Endothelial cell of umbilical vein (primary cell): ENCODE data around the gene CLDN5. TPM values are rescaled to one million over a fixed set of nuclear protein-coding genes. Genes with fewer than 3 reads are reported as not detected.

Source experiments
- BruUV-seq: library from RNA; stranded (reverse); fragments of 400-500 nt; replicated peaks from 2 replicates; lab custom pipeline; 2021; lab: Mats Ljungman, UMichigan
- CTCF ChIA-PET: fragments of 300-600, 350-600 bp; sonication (Branson Sonifier 250); formaldehyde crosslinking; loops from one replicate; lab custom pipeline; 2021; ENCODE audit warnings: antibody characterized with exemption, inconsistent platforms; lab: Charles Lee
- POLR2A ChIA-PET: fragments of 300-600, 350-600 bp; sonication (Branson Sonifier 250); formaldehyde crosslinking; loops from one replicate; lab custom pipeline; 2021; ENCODE audit warnings: antibody characterized with exemption, inconsistent platforms; lab: Charles Lee
- DNase-seq: peaks from one replicate; pipeline ENCODE4 v3.0.0-alpha.2; 2011; ENCODE audit warnings: low read depth, low spot score
- FAIRE-seq: peaks from 2 replicates; lab custom pipeline; 2011; peaks lifted over from hg19 to GRCh38; lab: Jason Lieb, UNC
- H2AFZ ChIP-seq: 2 replicates; pipeline ENCODE4 v1.6.0; 2012; ENCODE audit warnings: low read depth, low read length, control low read depth, inconsistent platforms
- H3K27ac ChIP-seq: 2 replicates; pipeline ENCODE4 v1.5.1; 2011; ENCODE audit warnings: low read depth, mild to moderate bottlenecking, control low read depth, low read length, moderate library complexity; ENCODE audit not compliant: insufficient read depth
- H3K27me3 ChIP-seq, 2 experiments: 2 replicates each; pipeline versions ENCODE4 v1.6.0 to v1.6.1; 2011; ENCODE audit warnings: low read length in 2 of 2, mixed read lengths in 1 of 2; ENCODE audit not compliant: control insufficient read depth in 2 of 2, insufficient read depth in 2 of 2
- H3K36me3 ChIP-seq, 2 experiments: 2 replicates in 1 of 2; 3 replicates in 1 of 2; pipeline ENCODE4 v1.5.1; 2011; ENCODE audit warnings: low read length in 2 of 2, mild to moderate bottlenecking in 1 of 2, moderate library complexity in 1 of 2; ENCODE audit not compliant: control insufficient read depth in 2 of 2, insufficient read depth in 2 of 2; ENCODE audit errors: extremely low read depth in 1 of 2
- H3K4me1 ChIP-seq: 3 replicates; pipeline ENCODE4 v1.5.1; 2011; ENCODE audit warnings: mild to moderate bottlenecking, low read length; ENCODE audit not compliant: control insufficient read depth, insufficient read depth; ENCODE audit errors: extremely low read depth
- H3K4me2 ChIP-seq: 2 replicates; pipeline ENCODE4 v1.6.1; 2011; ENCODE audit warnings: low read length, control low read depth, mixed read lengths; ENCODE audit not compliant: insufficient read depth
- H3K4me3 ChIP-seq, 3 experiments: fragments of 200-600 bp in 1 of 3; sonication (generic), shearing (Covaris generic) in 1 of 3; replicated peaks in 1 of 3; 2 replicates each; pipeline ENCODE4 v1.5.1; 2011 to 2016; ENCODE audit warnings: control low read depth in 3 of 3, low read length in 3 of 3, mild to moderate bottlenecking in 2 of 3, inconsistent platforms in 1 of 3, low read depth in 1 of 3, moderate library complexity in 1 of 3; ENCODE audit not compliant: insufficient read depth in 1 of 3
- H3K79me2 ChIP-seq: 2 replicates; pipeline ENCODE4 v1.6.0; 2012; ENCODE audit warnings: low read length, inconsistent platforms; ENCODE audit not compliant: control insufficient read depth, insufficient read depth
- H3K9ac ChIP-seq: replicated peaks from 2 replicates; pipeline ENCODE3; 2011; ENCODE audit warnings: low read length, control low read depth; ENCODE audit not compliant: insufficient read depth; ENCODE audit errors: extremely low read depth
- H3K9me1 ChIP-seq: replicated peaks from 3 replicates; pipeline ENCODE4 v1.6.0; 2011; ENCODE audit warnings: mild to moderate bottlenecking, low read length; ENCODE audit not compliant: control insufficient read depth, insufficient read depth; ENCODE audit errors: extremely low read depth
- H3K9me3 ChIP-seq: replicated peaks from 2 replicates; pipeline ENCODE4 v1.5.1; 2012; ENCODE audit warnings: low read length, inconsistent platforms; ENCODE audit not compliant: control insufficient read depth, insufficient read depth
- H4K20me1 ChIP-seq: replicated peaks from 2 replicates; pipeline ENCODE3; 2011; ENCODE audit warnings: mild to moderate bottlenecking, low read length; ENCODE audit not compliant: control insufficient read depth, insufficient read depth; ENCODE audit errors: extremely low read depth
- EZH2 ChIP-seq: IDR thresholded peaks from 2 replicates; pipeline ENCODE4 v1.6.1; 2012; ENCODE audit warnings: borderline replicate concordance, low read depth, mild to moderate bottlenecking, moderate library complexity, low read length, inconsistent platforms; ENCODE audit not compliant: severe bottlenecking
- GATA2 ChIP-seq: IDR thresholded peaks from 2 replicates; pipeline ENCODE4 v1.7.0; 2011; ENCODE audit warnings: low read depth, mild to moderate bottlenecking, moderate library complexity, mixed read lengths, low read length; ENCODE audit not compliant: insufficient read length, insufficient read depth
- JUN ChIP-seq: IDR thresholded peaks from 2 replicates; pipeline ENCODE4 v1.6.1; 2011; ENCODE audit warnings: borderline replicate concordance, low read depth; ENCODE audit not compliant: insufficient read length, insufficient read depth
- POLR2A ChIP-seq: IDR thresholded peaks from 2 replicates; pipeline ENCODE4 v1.6.1; 2012; ENCODE audit warnings: low read depth, mild to moderate bottlenecking, control low read depth, low read length
- POLR2AphosphoS5 ChIP-seq: IDR thresholded peaks from 2 replicates; pipeline ENCODE4 v1.6.1; 2012; ENCODE audit warnings: low read depth, mild to moderate bottlenecking, control low read depth, low read length, moderate library complexity; ENCODE audit not compliant: insufficient read depth
- dilution Hi-C: fragments of 300-500 bp; cut with MboI; formaldehyde crosslinking; loops from one replicate; pipeline ENCODE4 v1.15.0; 2019; ENCODE audit warnings: low sequenced_read_pairs; ENCODE audit not compliant: extremely low pct_ligation_motif_present
- intact Hi-C: fragments of 100-400 bp; cut with micrococcal nuclease; formaldehyde crosslinking; loops from one replicate; pipeline ENCODE4 v1.10.0; 2022
- polyA plus RNA-seq, 4 experiments: library from polyadenylated mRNA; depleted of rRNA in 3 of 4; stranded (reverse) in 3 of 4; unstranded in 1 of 4; fragments of >200 nt; gene quantifications; 2 replicates each; pipeline versions ENCODE4 v1.2.1 to v1.2.3, GENCODE V29; 2011 to 2012; ENCODE audit warnings: missing spikeins in 1 of 4
- total RNA-seq: library from RNA; stranded (reverse); gene quantifications from 2 replicates; pipeline ENCODE4 v1.2.3, GENCODE V29; 2021
- TF ChIP-seq, protein P1 (sequence below), 2 donors: IDR thresholded peaks; 1 replicate in 1 of 2; 2 replicates in 1 of 2; pipeline ENCODE4 v1.5.1; 2011; ENCODE audit warnings: low read length in 2 of 2, mild to moderate bottlenecking in 2 of 2, moderate library complexity in 2 of 2, control low read depth in 1 of 2, inconsistent platforms in 1 of 2, low read depth in 1 of 2; ENCODE audit not compliant: insufficient read depth in 1 of 2; ENCODE audit errors: extremely low read depth in 1 of 2

CLDN5 gene
- total and polyA plus RNA-seq, 2 donors (not counting 3 experiments of a cell fraction or from before 2014, with no cell fraction given): 198 to 252 TPM

DNA sequence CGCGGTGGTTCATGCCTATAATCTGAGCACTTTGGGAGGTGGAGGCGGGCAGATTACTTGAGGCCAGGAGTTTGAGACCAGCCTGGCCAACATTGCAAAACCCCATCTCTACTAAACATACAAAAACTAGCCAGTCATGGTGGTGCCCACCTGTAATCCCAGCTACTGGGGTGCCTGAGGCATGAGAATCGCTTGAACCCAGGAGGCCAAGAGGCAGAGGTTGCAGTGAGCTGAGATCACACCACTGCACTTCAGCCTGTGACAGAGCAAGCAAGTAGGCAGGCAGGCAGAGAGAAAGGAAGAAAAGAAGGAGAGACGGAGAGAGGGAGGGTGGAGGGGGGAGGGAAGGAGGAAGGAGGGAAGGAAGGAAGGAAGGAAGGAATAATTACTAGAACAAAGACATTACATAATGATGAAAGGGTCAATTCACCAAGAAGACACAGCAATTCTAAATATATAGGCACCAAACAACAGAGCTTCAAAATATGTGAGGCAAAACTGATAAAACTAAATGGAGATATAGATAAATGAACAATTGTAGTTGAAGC lies 13.8 kb upstream of the CLDN5 start:
- no peaks in the 10 kb centered on the region for H4K20me1 ChIP-seq
- DNase-seq (no peak), FAIRE-seq (no peak)
- POLR2A ChIA-PET: no interaction called here
- dilution Hi-C loops (no loop called here), intact Hi-C loops (no loop called here)
- H3K27me3 ChIP-seq: no peaks in the 10 kb centered on the region
- H3K9me1 ChIP-seq: no peaks in the 10 kb centered on the region
- H3K27ac ChIP-seq: no peak overlapping the region
- H3K36me3 ChIP-seq: no peaks in the 10 kb centered on the region
- no peaks in the 10 kb centered on the region for H3K9me3 ChIP-seq
- no TSS peak for BruUV-seq
- H2AFZ ChIP-seq: peak overlapping the region; percentile 41
- CTCF ChIA-PET: interaction anchor here (1.6 kb wide), 1 partner anchor 17 kb away, joined by 4 read pairs; no protein-coding TSS in a partner anchor
- peaks cover 31% of the 10 kb centered on the region for H3K4me1 ChIP-seq
- H3K4me2 ChIP-seq: peak overlapping the region; percentile 1
- H3K9ac ChIP-seq: no peak overlapping the region
- H3K79me2 ChIP-seq: no peaks in the 10 kb centered on the region
- no peak for TF ChIP-seq GATA2
- no peak for TF ChIP-seq POLR2A
- TF ChIP-seq EZH2: no peak
- no peak for TF ChIP-seq POLR2AphosphoS5
- TF ChIP-seq, protein P1, sequence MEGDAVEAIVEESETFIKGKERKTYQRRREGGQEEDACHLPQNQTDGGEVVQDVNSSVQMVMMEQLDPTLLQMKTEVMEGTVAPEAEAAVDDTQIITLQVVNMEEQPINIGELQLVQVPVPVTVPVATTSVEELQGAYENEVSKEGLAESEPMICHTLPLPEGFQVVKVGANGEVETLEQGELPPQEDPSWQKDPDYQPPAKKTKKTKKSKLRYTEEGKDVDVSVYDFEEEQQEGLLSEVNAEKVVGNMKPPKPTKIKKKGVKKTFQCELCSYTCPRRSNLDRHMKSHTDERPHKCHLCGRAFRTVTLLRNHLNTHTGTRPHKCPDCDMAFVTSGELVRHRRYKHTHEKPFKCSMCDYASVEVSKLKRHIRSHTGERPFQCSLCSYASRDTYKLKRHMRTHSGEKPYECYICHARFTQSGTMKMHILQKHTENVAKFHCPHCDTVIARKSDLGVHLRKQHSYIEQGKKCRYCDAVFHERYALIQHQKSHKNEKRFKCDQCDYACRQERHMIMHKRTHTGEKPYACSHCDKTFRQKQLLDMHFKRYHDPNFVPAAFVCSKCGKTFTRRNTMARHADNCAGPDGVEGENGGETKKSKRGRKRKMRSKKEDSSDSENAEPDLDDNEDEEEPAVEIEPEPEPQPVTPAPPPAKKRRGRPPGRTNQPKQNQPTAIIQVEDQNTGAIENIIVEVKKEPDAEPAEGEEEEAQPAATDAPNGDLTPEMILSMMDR (IDR thresholded peaks at IDR 0.05; ENCODE audit: extremely low read depth in 1 of 2, insufficient read depth in 1 of 2, low read depth in 1 of 2, low read length in 2 of 2): no peak
- no peak for TF ChIP-seq JUN
- no peak overlapping the region for H3K4me3 ChIP-seq
